SK-N-SH (cell line): Measurements from ENCODE around the gene ADAMTS15. TPM values are rescaled to one million over a fixed set of nuclear protein-coding genes. Genes with fewer than 3 reads are reported as not detected.

Experiments
- CTCF ChIA-PET: fragments of 300-600, 350-600 bp; formaldehyde crosslinking; extraction: SDS; loops from one replicate; lab custom pipeline; 2021; lab: Yijun Ruan, JAX
- POLR2A ChIA-PET: fragments of 350-600 bp; sonication (Branson Sonifier 250); formaldehyde crosslinking; extraction: SDS; loops from one replicate; lab custom pipeline; 2020; ENCODE audit warnings: antibody characterized with exemption, inconsistent platforms; lab: Yijun Ruan, JAX
- DNase-seq: peaks from one replicate; pipeline ENCODE4 v3.0.0; 2012
- H2AFZ ChIP-seq: fragments of 200-600 bp; sonication (generic); 2 replicates; pipeline ENCODE4 v1.8.1; 2016; ENCODE audit warnings: antibody characterized with exemption, mild to moderate bottlenecking, low read depth
- H3F3A ChIP-seq: fragments of 200-600 bp; sonication (generic); replicated peaks from 2 replicates; pipeline ENCODE3; 2016; ENCODE audit warnings: antibody characterized with exemption, mild to moderate bottlenecking; ENCODE audit not compliant: insufficient read depth
- H3K27ac ChIP-seq, 2 experiments: fragments of 200-500 bp in 1 of 2; fragments of 200-600 bp in 1 of 2; sonication (Bioruptor generic) in 1 of 2; sonication (generic), shearing (Covaris generic) in 1 of 2; 2 replicates each; pipeline versions ENCODE4 v1.5.1 to v1.6.1; 2014 to 2016; ENCODE audit warnings: low read depth in 2 of 2, inconsistent platforms in 1 of 2, low read length in 1 of 2, mild to moderate bottlenecking in 1 of 2, mixed read lengths in 1 of 2
- H3K27me3 ChIP-seq: fragments of 200-600 bp; sonication (generic), shearing (Covaris generic); 2 replicates; pipeline ENCODE4 v1.6.1; 2016; ENCODE audit warnings: mixed run types; ENCODE audit not compliant: insufficient read depth
- H3K36me3 ChIP-seq, 2 experiments: fragments of 200-500 bp in 1 of 2; fragments of 200-600 bp in 1 of 2; sonication (Bioruptor generic) in 1 of 2; sonication (generic) in 1 of 2; replicated peaks in 1 of 2; 2 replicates each; pipeline versions ENCODE3 to v1.5.1; 2014 to 2016; ENCODE audit warnings: low read length in 1 of 2, mild to moderate bottlenecking in 1 of 2; ENCODE audit not compliant: insufficient read depth in 2 of 2, control insufficient read depth in 1 of 2
- H3K4me1 ChIP-seq, 2 experiments: fragments of 200-500 bp in 1 of 2; fragments of 200-600 bp in 1 of 2; sonication (Bioruptor generic) in 1 of 2; sonication (generic), shearing (Covaris generic) in 1 of 2; 2 replicates each; pipeline versions ENCODE4 v1.5.1 to v1.6.1; 2014 to 2016; ENCODE audit warnings: low read depth in 1 of 2, low read length in 1 of 2, mixed run types in 1 of 2; ENCODE audit not compliant: insufficient read depth in 2 of 2, control insufficient read depth in 1 of 2
- H3K4me2 ChIP-seq: fragments of 200-600 bp; sonication (generic), shearing (Covaris generic); 2 replicates; pipeline ENCODE4 v1.6.1; 2017; ENCODE audit warnings: mixed run types
- H3K4me3 ChIP-seq, 2 experiments: fragments of 200-500 bp in 1 of 2; fragments of 200-600 bp in 1 of 2; sonication (Bioruptor generic) in 1 of 2; sonication (generic), shearing (Covaris generic) in 1 of 2; 2 replicates each; pipeline versions ENCODE4 v1.5.1 to v1.8.1; 2014 to 2016; ENCODE audit warnings: low read depth in 2 of 2, inconsistent platforms in 1 of 2, low read length in 1 of 2, mild to moderate bottlenecking in 1 of 2, mixed read lengths in 1 of 2, moderate library complexity in 1 of 2
- H3K79me2 ChIP-seq: fragments of 200-600 bp; sonication (generic); 2 replicates; pipeline ENCODE4 v1.8.1; 2017; ENCODE audit warnings: mild to moderate bottlenecking; ENCODE audit not compliant: insufficient read depth
- H3K9ac ChIP-seq: fragments of 200-600 bp; sonication (generic); 2 replicates; pipeline ENCODE4 v1.6.1; 2017; ENCODE audit warnings: mixed run types
- H3K9me2 ChIP-seq: fragments of 200-600 bp; sonication (generic); 2 replicates; pipeline ENCODE4 v1.6.1; 2017; ENCODE audit warnings: mixed run types
- H3K9me3 ChIP-seq: fragments of 200-600 bp; sonication (generic); 2 replicates; pipeline ENCODE4 v1.6.1; 2017; ENCODE audit warnings: mixed run types, mild to moderate bottlenecking, moderate library complexity
- H4K20me1 ChIP-seq: fragments of 200-600 bp; sonication (generic); 2 replicates; pipeline ENCODE4 v1.6.1; 2017; ENCODE audit warnings: mild to moderate bottlenecking, mixed run types; ENCODE audit not compliant: insufficient read depth
- CHD2 ChIP-seq: fragments of 150-350 bp; IDR thresholded peaks from 2 replicates; pipeline ENCODE4 v1.6.1; 2018; ENCODE audit warnings: low read length; ENCODE audit not compliant: partially characterized antibody
- CTCF ChIP-seq: fragments of 200-600 bp; sonication (generic); IDR thresholded peaks from 2 replicates; pipeline ENCODE4 v1.6.1; 2017; ENCODE audit warnings: antibody characterized with exemption, mild to moderate bottlenecking, moderate library complexity
- ELF1 ChIP-seq: IDR thresholded peaks from 2 replicates; pipeline ENCODE4 v1.4.0; 2012
- FOXJ3 ChIP-seq: sonication (generic); formaldehyde crosslinking; IDR thresholded peaks from 2 replicates; pipeline ENCODE4 v1.5.1; 2020; ENCODE audit warnings: mild to moderate bottlenecking, missing genetic modification reagents
- FOXM1 ChIP-seq: IDR thresholded peaks from 2 replicates; pipeline ENCODE4 v1.4.0; 2012; ENCODE audit warnings: low read depth, mild to moderate bottlenecking
- GABPA ChIP-seq: IDR thresholded peaks from 2 replicates; pipeline ENCODE4 v1.4.0; 2012; ENCODE audit warnings: low read depth, mild to moderate bottlenecking
- GATA2 ChIP-seq: sonication (generic); formaldehyde crosslinking; IDR thresholded peaks from 2 replicates; pipeline ENCODE4 v1.5.0; 2020; ENCODE audit warnings: mild to moderate bottlenecking, missing genetic modification reagents
- IRF3 ChIP-seq: fragments of 150-350 bp; IDR thresholded peaks from 2 replicates; pipeline ENCODE4 v1.6.1; 2016; ENCODE audit warnings: mild to moderate bottlenecking, low read depth, low read length
- JUND ChIP-seq: IDR thresholded peaks from 2 replicates; pipeline ENCODE4 v1.4.0; 2012
- MEF2A ChIP-seq: IDR thresholded peaks from 2 replicates; pipeline ENCODE4 v1.4.0; 2012; ENCODE audit warnings: low read depth, borderline replicate concordance
- NRF1 ChIP-seq: IDR thresholded peaks from 2 replicates; pipeline ENCODE4 v1.6.1; 2012; ENCODE audit warnings: low read depth, mild to moderate bottlenecking, low read length
- PBX3 ChIP-seq: IDR thresholded peaks from 2 replicates; pipeline ENCODE4; 2012
- POLR2AphosphoS5 ChIP-seq: IDR thresholded peaks from 2 replicates; pipeline ENCODE4 v1.6.1; 2012; ENCODE audit warnings: low read depth, low read length
- RAD21 ChIP-seq: IDR thresholded peaks from 2 replicates; pipeline ENCODE4 v1.6.1; 2012; ENCODE audit warnings: mild to moderate bottlenecking, low read length
- RCOR1 ChIP-seq: fragments of 150-350 bp; IDR thresholded peaks from 2 replicates; pipeline ENCODE4 v1.6.1; 2017; ENCODE audit warnings: antibody characterized with exemption, low read length
- RFX5 ChIP-seq: IDR thresholded peaks from 2 replicates; pipeline ENCODE4 v1.6.1; 2012; ENCODE audit warnings: mild to moderate bottlenecking, improper control_type of control experiment, low read length
- SMC3 ChIP-seq: IDR thresholded peaks from 2 replicates; pipeline ENCODE4 v1.6.1; 2012; ENCODE audit warnings: low read depth, low read length, improper control_type of control experiment
- TCF12 ChIP-seq: IDR thresholded peaks from 2 replicates; pipeline ENCODE4 v1.4.0; 2012
- TEAD4 ChIP-seq: IDR thresholded peaks from 2 replicates; pipeline ENCODE4 v1.4.0; 2012; ENCODE audit warnings: mild to moderate bottlenecking, borderline replicate concordance; ENCODE audit not compliant: insufficient read depth
- USF1 ChIP-seq: IDR thresholded peaks from 2 replicates; pipeline ENCODE4 v1.4.0; 2012; ENCODE audit warnings: low read depth, borderline replicate concordance
- USF2 ChIP-seq: fragments of 150-350 bp; IDR thresholded peaks from 2 replicates; pipeline ENCODE4 v1.6.1; 2017; ENCODE audit warnings: antibody characterized with exemption, low read length, low read depth, borderline replicate concordance
- YY1 ChIP-seq: IDR thresholded peaks from 2 replicates; pipeline ENCODE4 v1.4.0; 2012; ENCODE audit warnings: low read depth, mild to moderate bottlenecking
- whole genome bisulfite sequencing: methylation state at CpG from one replicate; pipeline ENCODE4 v1.1.6; 2017; ENCODE audit warnings: low lambda C conversion rate; 5-methylcytosine and 5-hydroxymethylcytosine counted together
- polyA plus RNA-seq, 3 experiments: library from polyadenylated mRNA; depleted of rRNA; stranded (reverse); fragments of >200 nt; gene quantifications; 2 replicates each; pipeline ENCODE4 v1.2.3, GENCODE V29; 2012

The ADAMTS15 gene
- polyA plus RNA-seq, 1 of the 3 experiments (the other 2 are of a cell fraction) = 1.1 TPM

- Histone ChIP-seq H3K9me3 (no peaks in the 10 kb centered on the region), H3K36me3 (no peaks in the 10 kb centered on the region), H3K4me1 (no peaks in the 10 kb centered on the region; a peak in 1 of 4 replicates), H4K20me1 (no peaks in the 10 kb centered on the region), H3K79me2 (no peaks in the 10 kb centered on the region), H3F3A (peaks cover under 1% of the 10 kb centered on the region), H3K27me3 (peaks cover 65% of the 10 kb centered on the region), H3K27ac (no peak overlapping the region), H3K4me2 (no peak overlapping the region), H3K9me2 (no peaks in the 10 kb centered on the region), H3K4me3 (no peak overlapping the region), H3K9ac (no peak overlapping the region), H2AFZ (no peak overlapping the region)
- 87% methylated on average over 7 of the region's 14 CpGs for WGBS
- DNase-seq = no peak
- no peak for TF ChIP-seq IRF3
- TF ChIP-seq GABPA = no peak
- TF ChIP-seq FOXM1 = no peak
- no peak for TF ChIP-seq CHD2
- TF ChIP-seq NRF1 = no peak
- TF ChIP-seq FOXJ3 (CRISPR knock-in tag) = no peak
- TF ChIP-seq POLR2AphosphoS5 = no peak
- no peak for TF ChIP-seq YY1
- no peak for TF ChIP-seq JUND
- no peak for TF ChIP-seq RFX5
- TF ChIP-seq SMC3 = no peak
- no peak for TF ChIP-seq MEF2A
- no peak for TF ChIP-seq RAD21
- no peak for TF ChIP-seq GATA2 (CRISPR knock-in tag)
- POLR2A ChIA-PET = no interaction called here
- CTCF ChIA-PET = interaction anchor here (0.6 to 25.8 kb wide), 6 partner anchors 8 to 469 kb away, joined by 3 to 747 read pairs (median 8); no protein-coding TSS in a partner anchor
Observed at GRCh38 chr11:130424613-130425140, 23.8 kb upstream of the ADAMTS15 start.

GRCh38 chr11:130425156-130425555, 23.3 kb upstream of the ADAMTS15 start:
- H3K36me3 ChIP-seq = no peaks in the 10 kb centered on the region
- no peak overlapping the region for H3K27ac ChIP-seq
- peaks cover 3% of the 10 kb centered on the region for H3F3A ChIP-seq
- peaks cover 70% of the 10 kb centered on the region for H3K27me3 ChIP-seq
- no peaks in the 10 kb centered on the region; a peak in 1 of 4 replicates for H3K4me1 ChIP-seq
- no peak for DNase-seq
- no peaks in the 10 kb centered on the region for H3K9me2 ChIP-seq
- ChIA-PET CTCF (interaction anchor here (0.9 to 25.8 kb wide), 5 partner anchors 8 to 469 kb away, joined by 3 to 747 read pairs (median 11); no protein-coding TSS in a partner anchor), POLR2A (no interaction called here)
- TF ChIP-seq PBX3 (no peak), POLR2AphosphoS5 (no peak), TCF12 (no peak), USF1 (no peak), JUND (no peak), ELF1 (no peak), FOXJ3 (CRISPR knock-in tag) (no peak), TEAD4 (no peak), RCOR1 (no peak), NRF1 (no peak), MEF2A (no peak), USF2 (no peak), RFX5 (no peak), GABPA (no peak), RAD21 (no peak), YY1 (no peak), CTCF (no peak)
- 39% methylated on average over 7 of the region's 8 CpGs for WGBS
- no peak overlapping the region for H2AFZ ChIP-seq
- H3K9ac ChIP-seq = no peak overlapping the region
- no peak overlapping the region for H3K4me2 ChIP-seq
- no peak overlapping the region for H3K4me3 ChIP-seq
- H3K79me2 ChIP-seq = no peaks in the 10 kb centered on the region
- H4K20me1 ChIP-seq = no peaks in the 10 kb centered on the region
- H3K9me3 ChIP-seq = no peaks in the 10 kb centered on the region
